ENCODE results near the gene NKAIN4.
A peak's percentile ranks its signal among the peaks of the same experiment; 100 is the strongest.
"Not testable (repeated sequence)": the region's sequence is repeated elsewhere in the genome, so short reads cannot be mapped to it uniquely, and the experiment has no call there.

NKAIN4 gene

DNA sequence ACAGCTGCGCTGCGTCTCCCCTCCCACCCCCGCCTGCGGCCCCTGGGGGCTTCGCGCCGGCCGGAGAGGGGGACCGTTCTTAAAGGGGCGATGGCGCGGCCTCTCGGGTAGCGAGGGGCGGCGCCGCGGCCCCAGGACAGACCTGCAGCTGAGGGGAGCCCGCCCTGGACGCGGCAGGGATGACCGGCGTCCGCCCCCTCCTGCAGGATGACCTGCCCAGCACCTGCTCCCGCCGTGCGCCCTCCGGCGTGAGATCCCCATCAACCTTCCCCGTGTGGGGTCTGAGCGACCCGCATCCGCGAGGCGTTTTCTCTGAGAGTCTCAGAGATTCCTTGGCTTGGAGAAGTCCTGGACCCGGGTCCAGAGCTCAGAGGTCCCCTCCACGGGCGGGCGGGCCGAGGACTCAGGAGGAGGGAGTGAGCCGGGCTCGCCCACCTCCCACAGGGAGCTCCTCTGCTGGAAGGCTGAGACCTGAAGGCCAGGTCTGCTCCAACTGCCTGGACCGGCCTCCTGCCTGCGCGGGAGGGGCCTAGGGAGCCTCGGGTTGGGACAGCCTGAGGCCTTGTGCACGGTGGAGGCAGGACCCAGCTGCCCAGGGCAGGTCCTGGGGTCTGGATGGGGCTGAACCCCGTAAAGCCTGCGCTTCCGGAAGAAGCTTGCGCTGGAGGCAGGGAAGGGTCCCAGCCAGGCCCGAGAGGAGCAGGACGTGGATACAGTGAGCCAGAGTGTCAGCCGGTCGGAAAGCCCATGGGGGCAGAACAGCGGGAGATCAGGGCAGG, 532 bp upstream of the NKAIN4 start:
- no peak for DNase-seq

DNA sequence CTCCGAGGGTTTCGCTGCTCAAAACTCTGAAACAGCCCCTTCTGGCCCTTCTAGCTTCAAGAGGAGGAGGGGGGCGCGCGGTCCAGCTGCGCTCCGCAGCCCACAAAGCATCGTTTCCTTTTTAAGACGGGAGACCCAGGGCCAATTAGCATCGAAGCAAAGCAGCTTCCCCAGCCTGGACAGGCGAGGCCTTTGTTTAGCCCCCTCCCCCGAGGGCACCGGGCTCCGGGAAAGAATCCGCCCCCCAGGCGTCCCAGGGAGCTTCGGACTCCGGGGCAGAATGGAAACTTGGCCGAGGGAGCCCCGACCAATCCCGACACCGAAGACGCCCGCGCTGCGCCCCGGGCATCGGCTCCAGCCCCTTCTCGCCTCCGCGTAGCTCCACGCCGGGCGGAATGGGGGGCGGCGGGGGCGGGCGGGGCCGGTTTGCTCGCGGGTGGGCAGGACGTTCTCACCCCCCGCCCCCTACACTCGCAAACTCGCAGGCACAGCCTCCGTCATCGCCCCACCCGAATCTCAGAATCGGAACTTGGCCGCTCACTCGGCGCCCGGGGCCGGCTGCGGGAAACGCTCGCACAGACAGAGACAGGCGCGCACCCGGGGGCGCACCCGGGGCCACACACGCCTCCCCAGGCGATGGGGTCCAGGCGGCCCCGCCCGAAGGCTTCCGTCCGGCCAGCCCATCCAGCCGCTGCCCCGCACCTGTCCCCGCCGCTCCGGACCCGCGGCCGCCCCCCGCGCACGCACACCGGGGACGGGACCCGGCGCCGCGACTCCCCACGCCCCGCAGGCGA, 628 bp downstream of the NKAIN4 start:
- DNase-seq, result no peak

DNA sequence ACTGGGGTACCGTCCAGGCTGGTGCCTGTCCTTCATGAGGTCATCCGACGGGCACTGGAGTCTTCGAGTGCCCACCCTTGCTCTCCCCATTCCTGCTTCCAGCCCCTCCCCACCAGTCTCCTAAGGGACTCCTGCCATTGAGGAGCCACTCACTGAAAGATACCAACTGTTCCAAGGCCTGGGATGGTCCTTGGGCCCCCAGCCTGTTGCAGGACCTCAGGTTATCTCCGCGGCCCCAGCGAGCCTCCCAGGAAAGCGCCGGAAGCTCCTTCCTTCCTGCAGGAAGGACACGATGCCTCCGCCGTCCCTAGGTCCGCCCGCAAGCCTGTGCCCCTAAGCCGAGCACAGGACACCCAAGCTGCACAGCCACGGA, 1.2 kb downstream of the NKAIN4 start:
- no peak for DNase-seq

DNA sequence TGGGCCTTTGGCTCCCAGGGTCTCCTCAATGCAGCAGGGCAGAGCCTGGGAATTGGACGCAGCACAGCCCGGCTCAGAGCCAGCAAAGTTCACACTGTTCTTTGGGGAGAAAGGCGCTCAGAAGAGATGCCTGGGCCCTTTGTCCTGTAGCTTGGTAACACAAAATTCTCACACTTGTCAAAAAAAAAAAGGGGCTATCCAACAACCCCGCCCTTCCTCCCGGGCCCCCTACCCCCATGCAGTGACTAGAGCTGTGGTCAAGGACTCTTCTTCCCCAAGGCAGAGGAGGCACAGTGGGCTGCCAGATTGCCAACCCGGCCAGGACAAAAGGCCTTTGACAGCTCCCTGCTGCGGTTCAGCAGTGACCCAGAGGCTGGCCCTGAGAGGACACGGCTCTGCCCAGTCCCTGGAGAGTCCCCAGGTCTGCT, 2.0 kb downstream of the NKAIN4 start:
- no peak for DNase-seq

DNA sequence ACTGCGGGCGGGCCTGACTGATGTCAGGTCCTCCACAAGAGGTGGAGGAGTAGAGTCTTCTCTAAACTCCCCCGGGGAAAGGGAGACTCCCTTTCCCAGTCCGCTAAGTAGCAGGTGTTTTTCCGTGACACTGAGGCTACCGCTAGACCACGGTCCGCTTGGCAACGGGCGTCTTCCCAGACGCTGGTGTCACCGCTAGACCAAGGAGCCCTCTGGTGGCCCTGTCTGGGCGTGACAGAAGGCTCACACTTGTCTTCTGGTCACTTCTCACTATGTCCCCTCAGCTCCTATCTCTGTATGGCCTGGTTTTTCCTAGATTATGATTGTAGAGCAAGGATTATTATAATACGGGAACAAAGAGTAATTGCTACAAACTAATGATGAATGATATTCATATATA, 2.9 kb downstream of the NKAIN4 start:
- DNase-seq, result not testable (repeated sequence)

DNA sequence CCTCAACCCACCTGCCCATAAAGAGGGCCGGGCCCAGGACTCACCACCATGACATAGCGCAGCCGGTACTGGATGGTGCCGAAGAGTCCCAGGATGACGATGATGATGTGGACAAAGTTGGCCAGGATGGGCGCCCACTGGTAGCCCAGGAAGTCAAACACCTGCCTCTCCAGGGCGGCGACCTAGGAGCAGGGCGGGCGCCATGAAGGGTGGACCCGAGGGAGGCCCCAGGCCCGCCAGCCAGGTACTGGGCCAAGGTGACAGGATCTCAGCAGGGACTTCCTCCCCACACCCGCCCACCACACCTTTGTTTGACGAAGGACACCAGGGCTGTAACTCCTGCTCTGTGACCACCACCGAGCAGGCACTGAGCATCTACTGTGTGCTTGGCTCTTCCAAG, 4.4 kb downstream of the NKAIN4 start:
- DNase-seq, result no peak

DNA sequence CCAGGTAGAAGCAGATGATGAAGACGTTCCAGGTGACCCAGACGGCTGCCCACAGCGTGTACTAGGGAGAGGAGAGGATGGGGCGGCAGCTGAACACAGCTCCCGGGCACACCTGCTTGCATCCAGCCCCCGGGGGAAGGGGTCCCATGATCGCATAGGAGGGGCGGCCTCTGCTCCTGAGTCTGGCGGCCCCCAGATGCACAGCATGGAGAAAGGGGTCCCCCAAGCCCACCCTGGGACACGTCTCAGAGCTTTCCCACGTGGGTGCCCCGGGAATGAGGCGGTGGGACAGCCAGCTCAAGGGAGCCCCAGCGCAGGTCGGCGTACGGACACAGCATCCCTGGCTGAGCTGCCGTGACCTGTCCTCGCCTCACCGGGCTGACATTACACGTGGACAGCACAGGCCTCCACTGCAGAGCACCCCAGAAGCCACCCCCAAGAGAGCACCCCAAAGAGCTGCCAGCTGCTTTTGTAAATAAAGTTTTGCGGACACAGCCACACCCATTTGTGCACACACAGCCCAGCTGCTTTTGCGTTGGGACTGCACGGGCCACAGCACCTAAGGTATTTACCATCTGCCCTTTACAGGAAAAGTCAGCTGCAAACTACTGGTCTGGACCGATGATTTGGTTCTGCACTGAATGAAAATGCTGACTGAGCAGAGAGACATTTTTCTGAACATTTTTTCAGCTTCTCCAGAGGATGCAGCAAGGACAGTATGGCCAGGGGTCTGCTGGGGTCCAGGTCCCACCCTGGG, 5.2 kb downstream of the NKAIN4 start:
- no peak for DNase-seq

DNA sequence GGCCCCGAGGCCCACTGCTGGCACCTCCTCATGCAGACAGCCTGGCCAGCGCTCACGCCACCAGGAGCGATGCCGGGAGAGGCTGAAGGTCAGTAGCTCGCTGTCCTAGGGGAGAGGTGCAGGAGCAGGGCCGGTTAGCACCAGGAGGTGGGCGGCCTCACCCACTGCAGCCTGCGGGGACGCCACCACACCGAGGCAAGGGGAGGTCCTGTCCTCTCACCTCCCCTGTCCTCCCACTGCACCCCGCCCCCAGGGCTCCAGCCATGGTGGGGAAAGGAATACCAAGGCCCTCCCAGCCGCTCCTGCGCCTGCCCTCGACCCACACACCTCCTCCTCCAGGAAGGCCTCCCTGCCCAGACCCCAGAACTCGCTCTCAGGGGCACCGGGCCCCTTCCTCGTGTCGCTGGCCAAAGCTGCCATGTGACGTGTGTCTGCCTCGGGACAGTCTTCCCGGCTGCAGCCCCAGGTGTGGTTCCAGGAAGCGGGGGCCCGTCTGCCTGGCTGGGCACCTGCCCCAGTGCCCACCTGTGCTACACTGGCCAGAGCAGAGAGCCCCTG, 6.5 kb downstream of the NKAIN4 start:
- DNase-seq, result no peak

DNA sequence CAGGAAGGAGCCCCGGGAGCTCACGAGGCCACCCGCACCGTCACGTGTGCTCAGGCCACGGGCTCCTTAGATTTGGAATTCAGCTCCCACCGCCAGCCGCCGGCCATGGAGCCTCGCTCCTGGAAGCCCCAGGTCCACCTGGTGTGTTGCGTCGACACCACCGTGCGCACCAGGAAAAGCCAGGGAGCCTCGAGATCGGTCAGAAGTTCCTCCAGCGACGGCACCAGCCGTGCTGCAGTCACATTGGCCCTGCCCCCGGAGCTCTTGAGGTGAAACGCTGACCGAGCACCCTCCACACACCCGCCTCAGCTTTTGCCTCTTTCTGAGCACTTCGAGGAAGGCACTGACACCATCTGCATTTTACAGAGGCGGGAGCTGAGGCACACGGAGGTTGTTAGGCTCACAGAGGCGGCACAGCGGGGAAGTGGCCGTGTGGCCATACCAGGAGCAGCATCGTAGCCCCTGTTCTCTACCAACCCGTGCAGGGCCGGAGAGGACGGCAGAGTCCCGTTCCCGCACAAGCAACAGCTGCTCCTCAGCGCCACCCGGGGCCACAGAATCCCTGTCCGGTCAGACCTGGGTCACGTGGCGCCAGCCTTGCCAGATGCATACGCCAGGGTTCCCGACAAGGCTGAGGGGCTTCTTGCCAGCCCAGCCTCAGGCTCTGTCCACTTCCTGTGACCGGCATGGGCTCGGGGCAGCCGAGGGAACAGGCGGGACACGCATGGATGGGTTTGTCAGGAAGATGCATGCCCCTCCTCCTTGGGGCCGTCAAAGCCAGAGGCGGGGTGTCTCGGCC, 7.6 kb downstream of the NKAIN4 start:
- no peak for DNase-seq

DNA sequence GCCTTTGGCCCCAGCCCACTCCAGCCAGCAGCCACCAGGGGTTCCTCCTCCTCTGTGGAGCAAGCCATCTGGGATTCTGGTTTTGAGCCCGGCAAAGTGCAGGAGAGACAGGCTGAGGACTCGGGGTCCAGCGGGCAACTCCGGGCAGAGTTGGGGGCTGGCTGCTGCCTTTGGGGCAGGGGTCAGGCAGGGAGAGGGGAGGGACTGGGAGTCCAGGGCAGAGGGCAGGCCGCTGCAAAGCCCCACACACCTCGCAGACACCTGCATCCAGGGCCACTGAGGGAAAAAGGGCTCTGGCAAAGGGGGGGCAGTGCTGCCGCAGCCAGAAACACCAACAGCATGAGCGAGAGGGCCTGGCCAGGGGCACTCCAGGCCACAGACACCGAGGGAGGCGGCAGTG, 9.8 kb downstream of the NKAIN4 start:
- no peak for DNase-seq

DNA sequence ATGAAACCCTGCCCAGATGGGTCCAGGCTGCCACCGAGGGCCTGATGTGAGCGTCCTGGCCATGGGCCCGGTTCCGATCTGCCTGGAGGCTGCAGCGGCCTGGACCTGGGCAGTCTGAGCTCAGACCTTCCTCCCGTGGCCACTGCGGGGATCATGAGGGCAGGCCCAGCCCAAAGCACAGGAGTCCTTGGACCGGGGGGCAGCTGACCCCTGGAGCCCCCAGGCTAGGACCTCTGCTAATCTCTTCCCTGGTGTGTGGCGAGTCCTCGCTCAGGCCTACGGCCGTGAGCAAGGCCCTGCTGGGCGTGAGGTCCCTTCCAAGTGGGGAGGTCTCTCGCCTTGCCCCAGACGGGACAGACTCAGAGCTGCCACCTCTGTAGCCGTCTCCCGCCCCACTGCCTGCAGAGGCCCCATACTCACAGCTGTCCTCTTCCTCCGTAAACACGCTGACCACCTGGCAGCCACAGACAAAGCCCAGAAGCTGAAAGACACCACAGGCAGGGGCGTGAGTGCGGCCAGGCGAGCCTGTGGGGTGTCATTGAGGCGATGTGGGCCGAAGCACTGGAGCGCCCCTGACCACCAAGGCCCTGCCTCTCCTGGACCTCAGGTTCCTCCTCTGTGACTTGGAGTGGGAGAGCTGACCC, 10.5 kb downstream of the NKAIN4 start:
- no peak for DNase-seq

DNA sequence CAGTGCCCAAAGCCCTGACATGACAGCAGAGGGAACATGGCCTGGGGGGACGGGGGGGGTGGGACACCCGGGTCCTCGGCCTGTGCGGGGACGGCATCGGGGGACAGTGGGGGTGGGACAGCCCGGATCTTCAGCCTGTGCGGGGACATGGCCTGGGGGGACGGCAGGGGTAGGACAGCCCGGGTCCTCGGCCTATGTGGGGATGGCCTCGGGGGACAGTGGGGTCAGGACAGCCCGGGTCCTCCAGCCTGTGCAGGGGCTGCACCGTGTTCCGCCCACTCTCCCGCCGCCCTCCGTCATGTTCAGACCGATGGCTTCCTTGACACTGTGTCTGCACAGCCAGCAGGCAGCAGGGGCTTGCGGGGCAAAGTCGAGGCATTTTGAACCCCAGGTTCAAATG, 11.5 kb downstream of the NKAIN4 start:
- DNase-seq, result no peak

DNA sequence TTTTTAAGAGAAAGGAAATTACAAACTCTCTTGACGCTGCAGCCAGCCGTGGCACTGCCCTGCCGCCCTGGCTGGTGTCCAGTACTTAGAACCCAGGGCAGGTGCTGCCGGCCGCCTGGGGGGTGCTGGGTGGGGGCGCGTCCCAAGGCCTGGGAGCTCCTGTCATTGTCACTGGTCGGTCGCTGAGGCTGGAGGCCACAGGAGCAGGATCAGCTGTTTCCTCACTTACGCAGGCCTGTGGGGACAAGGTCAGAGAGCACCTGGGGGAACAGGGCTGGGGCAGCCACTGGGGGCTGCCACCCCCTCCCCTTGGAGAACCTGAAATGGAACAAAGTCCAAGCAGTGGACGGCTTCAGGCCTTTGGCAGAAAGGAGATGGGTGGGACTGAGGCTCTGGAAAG, 13.0 kb downstream of the NKAIN4 start:
- DNase-seq, result no peak

DNA sequence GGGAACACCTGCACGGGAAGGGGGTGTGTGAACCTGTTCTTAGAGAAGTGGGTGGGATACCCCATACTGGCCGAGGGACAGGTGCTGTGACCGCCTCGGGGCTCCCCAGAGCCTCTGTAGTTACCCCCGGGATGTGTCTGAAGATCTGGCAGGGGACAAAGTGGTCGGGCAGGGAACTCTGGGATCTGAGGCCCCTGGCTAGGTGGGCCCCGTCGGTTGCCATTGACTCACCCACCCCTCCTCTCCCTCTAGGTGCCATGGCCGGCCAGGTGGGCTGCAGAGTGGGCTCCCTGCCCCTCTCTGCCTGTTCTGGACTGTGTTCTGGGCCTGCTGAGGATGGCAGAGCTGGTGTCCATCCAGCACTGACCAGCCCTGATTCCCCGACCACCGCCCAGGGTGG, 14.3 kb downstream of the NKAIN4 start:
- no peak for DNase-seq

DNA sequence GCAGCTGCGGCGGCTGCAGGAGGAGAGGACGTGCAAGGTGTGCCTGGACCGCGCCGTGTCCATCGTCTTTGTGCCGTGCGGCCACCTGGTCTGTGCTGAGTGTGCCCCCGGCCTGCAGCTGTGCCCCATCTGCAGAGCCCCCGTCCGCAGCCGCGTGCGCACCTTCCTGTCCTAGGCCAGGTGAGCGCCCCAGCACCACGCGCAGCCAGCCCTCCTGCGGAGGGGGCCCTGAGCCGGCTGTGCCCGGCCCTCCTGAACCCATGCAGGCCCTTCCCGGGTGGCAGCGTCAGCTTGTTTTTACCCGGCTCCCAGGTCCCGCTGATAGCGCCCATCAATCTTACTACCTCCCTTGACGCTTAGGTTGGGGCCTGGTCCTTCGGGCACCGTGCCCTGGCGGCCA, 14.8 kb downstream of the NKAIN4 start:
- no peak for DNase-seq

DNA sequence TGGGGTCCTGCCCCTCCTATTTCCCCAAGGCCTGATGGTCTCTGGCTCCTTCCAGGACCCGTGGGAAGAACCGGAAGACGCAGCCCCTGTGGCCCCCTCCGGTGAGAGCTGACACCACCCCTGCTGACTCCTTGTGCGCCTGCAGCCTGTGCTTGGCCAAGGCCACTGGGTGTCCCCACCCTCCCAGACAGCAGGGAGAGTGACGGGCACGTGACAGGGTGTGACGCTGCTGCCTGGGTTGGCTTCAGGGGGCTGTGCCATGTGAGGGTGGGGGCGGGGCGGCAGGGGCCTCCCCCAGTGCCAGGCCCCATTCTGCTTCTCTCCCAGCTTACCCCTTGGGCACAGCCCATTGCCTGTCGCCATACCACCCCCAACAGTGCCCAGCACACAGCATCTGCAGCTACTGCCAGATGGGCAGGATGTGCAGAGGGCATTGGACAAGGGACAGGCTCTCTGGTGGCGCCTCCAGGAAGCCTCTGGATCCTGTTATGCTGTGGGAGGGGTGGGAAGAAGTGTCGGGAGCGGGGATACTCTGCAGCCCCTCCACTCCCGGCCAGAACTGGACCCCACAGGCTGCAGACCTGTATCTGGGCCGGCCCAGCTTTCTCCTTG, 15.6 kb downstream of the NKAIN4 start:
- no peak for DNase-seq

DNA sequence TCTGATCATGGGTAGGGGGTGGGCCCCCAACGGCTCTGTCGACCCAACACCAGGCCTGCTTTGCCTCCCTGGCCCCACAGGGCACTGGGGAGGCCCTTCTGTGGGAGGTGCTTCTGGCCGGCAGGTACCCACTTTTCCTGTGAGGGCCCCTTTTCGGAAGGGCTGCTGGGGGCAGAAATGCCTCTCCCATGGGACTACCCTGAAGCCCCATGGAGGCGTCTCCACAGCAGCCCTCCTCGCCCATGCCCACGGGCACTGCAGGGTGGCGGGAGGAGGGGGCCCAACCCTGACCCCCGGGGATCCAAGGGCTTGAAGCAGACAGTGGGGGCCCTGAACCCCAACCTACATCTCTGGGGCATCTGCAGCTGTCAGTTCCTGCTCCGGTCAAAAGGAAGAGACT, 16.2 kb downstream of the NKAIN4 start:
- no peak for DNase-seq

DNA sequence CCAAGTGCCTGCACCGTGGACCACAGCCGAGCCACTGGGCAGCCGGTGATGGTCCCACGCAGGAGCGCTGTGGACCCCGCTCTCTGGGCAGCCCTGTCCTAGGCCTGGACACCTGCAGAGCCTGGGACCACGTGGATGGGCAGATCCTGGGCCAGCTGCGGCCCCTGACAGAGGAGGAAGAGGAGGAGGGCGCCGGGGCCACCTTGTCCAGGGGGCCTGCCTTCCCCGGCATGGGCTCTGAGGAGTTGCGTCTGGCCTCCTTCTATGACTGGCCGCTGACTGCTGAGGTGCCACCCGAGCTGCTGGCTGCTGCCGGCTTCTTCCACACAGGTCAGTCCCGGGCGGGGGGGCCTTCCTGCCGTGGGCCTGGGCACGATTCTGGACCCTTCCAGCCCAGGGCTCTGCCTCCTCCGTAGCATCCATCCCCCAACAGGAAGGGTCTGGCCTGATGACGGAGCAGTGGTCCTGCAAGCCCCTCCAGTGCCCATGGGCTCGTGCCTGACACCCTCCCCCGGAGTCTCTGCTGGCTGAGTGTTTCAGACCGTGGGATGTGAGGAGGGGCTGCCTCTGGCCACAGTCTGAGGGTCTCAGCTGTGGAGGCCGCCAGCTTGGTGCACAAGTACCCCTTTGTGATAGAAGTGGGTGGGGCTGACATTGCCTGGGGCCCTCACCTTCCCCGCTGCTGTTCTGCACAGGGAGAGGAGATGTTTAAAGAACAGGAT, 18.0 kb downstream of the NKAIN4 start:
- no peak for DNase-seq

DNA sequence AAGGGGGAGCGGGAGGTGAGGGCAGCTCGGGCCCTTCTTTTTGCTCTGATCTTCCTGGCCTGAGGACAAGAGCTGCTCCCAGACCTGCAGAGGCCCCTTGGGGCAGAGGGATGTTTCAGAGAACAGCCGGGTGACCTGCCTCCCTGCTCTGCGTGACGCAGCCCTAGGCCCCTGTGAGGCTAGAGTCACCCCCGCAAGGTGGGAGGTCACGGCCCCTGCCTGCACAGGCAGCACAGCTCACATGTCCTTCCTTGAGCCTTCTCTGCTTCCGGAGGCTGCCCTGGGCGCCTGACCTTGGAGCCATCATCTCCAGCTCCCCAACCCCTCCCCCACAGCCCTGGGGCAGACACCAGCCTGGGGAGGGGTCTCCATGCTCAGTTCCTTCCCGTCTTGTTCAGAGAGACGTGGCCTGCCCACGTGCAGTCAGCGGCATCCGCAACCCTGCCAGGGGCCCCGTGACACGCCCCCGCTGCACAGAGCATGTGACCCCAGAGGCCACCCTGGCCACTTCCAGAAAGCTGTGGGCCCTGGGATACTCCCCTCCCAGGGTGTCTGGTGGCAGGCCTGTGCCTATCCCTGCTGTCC, 18.8 kb downstream of the NKAIN4 start, which contains the start of gene BIRC7:
TSS of gene BIRC7 (plus strand) at position 507 of the 585 bp plus-strand sequence. CDS start 192 bp downstream, outside the sequence.
- no peak for DNase-seq

DNA sequence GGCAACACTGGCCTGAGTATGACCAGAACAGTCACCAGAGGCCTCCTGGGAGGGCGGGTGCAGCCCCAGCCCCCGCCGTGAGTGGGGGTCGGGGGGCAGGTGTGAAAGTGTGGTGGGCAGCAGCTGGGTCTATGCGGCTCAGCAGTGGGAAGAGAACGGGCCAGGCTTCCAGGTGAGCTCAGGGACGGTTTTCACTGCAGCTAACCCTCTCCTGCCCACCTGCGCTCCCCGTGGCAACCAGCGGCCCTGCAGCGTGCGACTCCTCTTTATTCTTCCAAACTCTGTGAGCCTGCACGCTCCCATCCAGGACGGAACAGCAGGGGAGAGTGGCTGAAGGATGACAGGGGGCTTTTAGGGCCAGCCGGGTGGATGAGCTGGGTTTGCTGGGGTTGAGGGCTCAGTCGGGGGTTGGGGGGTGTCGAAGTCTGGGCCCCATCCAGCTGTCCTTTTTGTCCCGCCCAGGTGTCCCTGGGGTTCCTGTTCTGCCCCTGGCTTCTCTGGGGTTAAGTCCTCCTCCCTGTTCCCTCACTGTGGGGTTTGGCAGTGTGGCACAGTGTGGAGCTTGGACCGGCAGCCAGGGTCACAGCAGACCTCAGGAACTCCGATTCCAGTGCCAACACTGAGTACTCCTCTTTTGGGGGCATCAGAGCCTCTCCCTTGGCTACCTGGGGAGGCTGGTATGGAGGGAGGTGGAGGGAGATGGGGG, 19.4 kb downstream of the NKAIN4 start:
- DNase-seq, result peak; percentile 54

Data from activated CD4-positive, alpha-beta T cell treated with anti-CD3 and anti-CD28 coated beads for 48 hours (primary cell).